Type B pancreatic cell (in vitro differentiated cells): Measurements from ENCODE around the gene COL9A2. TPM values are rescaled to one million over a fixed set of nuclear protein-coding genes. Genes with fewer than 3 reads are reported as not detected.

Experiments
- DNase-seq: peaks from one replicate; pipeline ENCODE4 v3.0.0; 2021; ENCODE audit warnings: mixed read lengths; ENCODE audit not compliant: unreplicated experiment; ENCODE audit errors: extremely low spot score
- H3K27ac Mint-ChIP-seq: 2 replicates; pipeline ENCODE4 v1.8.0; 2021; ENCODE audit warnings: mild to moderate bottlenecking, mixed read lengths
- H3K27me3 Mint-ChIP-seq: 2 replicates; pipeline ENCODE4 v1.8.0; 2021; ENCODE audit warnings: mixed read lengths
- H3K36me3 Mint-ChIP-seq: 2 replicates; pipeline ENCODE4 v1.8.0; 2021; ENCODE audit warnings: mixed read lengths
- H3K4me1 Mint-ChIP-seq: one replicate; pipeline ENCODE4 v1.8.0; 2021; ENCODE audit warnings: mixed read lengths; ENCODE audit not compliant: unreplicated experiment
- H3K4me3 Mint-ChIP-seq: 2 replicates; pipeline ENCODE4 v1.8.0; 2021; ENCODE audit warnings: mild to moderate bottlenecking, mixed read lengths
- H3K9me3 Mint-ChIP-seq: 2 replicates; pipeline ENCODE4 v1.8.0; 2021; ENCODE audit warnings: mixed read lengths
- total RNA-seq: library from RNA; stranded (reverse); gene quantifications from 2 replicates; pipeline ENCODE4 v1.2.1, GENCODE V29; 2021; ENCODE audit warnings: low replicate concordance
- TF ChIP-seq, protein P1 (sequence below): fragments of 200-600 bp; sonication (generic); conservative IDR thresholded peaks from 2 replicates; pipeline ENCODE4 v1.5.0; 2021; ENCODE audit warnings: antibody characterized with exemption, mild to moderate bottlenecking

COL9A2 gene
- total RNA-seq, 1 donor from 2014 or later, result 19.8 TPM

DNA sequence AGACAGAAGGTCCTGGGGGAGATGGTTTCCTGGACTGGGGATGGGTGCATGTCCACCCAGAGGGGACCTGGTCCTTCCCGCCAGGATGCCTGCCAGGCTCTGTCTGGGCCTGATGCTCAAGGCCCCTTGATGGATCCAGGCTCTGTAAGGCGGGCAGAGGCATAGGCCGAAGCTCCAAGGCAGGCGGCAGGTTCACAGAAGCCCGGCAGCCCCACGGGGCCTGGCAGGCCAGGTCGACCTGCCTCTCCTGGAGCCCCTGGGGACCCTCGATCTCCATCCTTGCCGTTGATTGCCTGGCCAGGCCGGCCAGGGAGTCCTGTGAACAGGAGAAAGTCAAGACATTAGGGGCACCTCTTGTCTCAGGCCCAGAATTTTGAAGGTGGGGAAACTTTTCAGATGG is 16.0 kb downstream of the COL9A2 start:
- H3K36me3 Mint-ChIP-seq, result no peaks in the 10 kb centered on the region
- no peaks in the 10 kb centered on the region for H3K27me3 Mint-ChIP-seq
- DNase-seq, result no peak
- H3K4me1 Mint-ChIP-seq, result no peaks in the 10 kb centered on the region
- no peaks in the 10 kb centered on the region for H3K9me3 Mint-ChIP-seq
- H3K27ac Mint-ChIP-seq, result no peak overlapping the region
- TF ChIP-seq, protein P1, sequence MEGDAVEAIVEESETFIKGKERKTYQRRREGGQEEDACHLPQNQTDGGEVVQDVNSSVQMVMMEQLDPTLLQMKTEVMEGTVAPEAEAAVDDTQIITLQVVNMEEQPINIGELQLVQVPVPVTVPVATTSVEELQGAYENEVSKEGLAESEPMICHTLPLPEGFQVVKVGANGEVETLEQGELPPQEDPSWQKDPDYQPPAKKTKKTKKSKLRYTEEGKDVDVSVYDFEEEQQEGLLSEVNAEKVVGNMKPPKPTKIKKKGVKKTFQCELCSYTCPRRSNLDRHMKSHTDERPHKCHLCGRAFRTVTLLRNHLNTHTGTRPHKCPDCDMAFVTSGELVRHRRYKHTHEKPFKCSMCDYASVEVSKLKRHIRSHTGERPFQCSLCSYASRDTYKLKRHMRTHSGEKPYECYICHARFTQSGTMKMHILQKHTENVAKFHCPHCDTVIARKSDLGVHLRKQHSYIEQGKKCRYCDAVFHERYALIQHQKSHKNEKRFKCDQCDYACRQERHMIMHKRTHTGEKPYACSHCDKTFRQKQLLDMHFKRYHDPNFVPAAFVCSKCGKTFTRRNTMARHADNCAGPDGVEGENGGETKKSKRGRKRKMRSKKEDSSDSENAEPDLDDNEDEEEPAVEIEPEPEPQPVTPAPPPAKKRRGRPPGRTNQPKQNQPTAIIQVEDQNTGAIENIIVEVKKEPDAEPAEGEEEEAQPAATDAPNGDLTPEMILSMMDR, result no peak
- H3K4me3 Mint-ChIP-seq, result no peak overlapping the region

DNA sequence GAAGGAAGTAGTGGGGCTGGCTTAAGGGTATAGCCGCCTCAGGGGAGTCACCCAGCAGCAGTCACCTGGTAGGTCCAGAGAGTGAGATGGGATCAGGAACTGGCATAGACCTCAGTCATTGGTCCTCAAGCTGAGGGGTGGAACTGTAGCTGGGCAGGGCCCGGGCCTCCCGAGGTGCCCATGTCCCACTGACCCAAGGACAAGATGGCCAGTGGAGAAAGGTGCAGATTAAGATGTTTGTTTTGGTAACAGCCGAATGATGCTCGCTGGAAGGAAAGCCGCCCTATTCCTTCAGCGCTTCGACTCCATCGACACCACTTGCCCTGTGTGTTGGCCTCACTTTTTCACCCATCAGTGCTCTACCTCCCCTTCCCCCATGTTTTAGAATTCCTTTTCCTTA is 16.4 kb downstream of the COL9A2 start:
- no peak for DNase-seq
- Mint-ChIP-seq H3K4me1 (no peaks in the 10 kb centered on the region), H3K27ac (no peak overlapping the region), H3K9me3 (no peaks in the 10 kb centered on the region), H3K4me3 (no peak overlapping the region), H3K36me3 (no peaks in the 10 kb centered on the region), H3K27me3 (no peaks in the 10 kb centered on the region)
- TF ChIP-seq, protein P1, result no peak

DNA sequence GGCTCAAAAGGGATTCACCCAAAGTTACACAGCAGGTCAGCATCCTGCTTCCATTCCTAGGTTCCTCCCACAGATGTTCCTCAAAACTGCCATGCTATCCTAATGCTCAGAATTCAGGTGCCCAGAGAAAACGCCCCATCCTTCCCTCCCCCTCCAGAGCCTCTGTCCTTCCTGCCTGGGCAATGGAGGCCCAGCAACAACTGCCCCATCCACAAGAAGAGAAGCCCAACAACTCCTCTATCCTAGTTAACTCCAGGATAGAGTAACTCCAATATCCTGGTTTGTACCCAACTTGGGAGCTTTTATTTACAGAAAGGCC is 16.9 kb downstream of the COL9A2 start:
- no peak for DNase-seq
- no peaks in the 10 kb centered on the region for H3K4me1 Mint-ChIP-seq
- H3K27me3 Mint-ChIP-seq, result no peaks in the 10 kb centered on the region
- no peaks in the 10 kb centered on the region for H3K9me3 Mint-ChIP-seq
- H3K27ac Mint-ChIP-seq, result no peak overlapping the region
- no peaks in the 10 kb centered on the region for H3K36me3 Mint-ChIP-seq
- TF ChIP-seq, protein P1, result no peak
- no peak overlapping the region for H3K4me3 Mint-ChIP-seq

DNA sequence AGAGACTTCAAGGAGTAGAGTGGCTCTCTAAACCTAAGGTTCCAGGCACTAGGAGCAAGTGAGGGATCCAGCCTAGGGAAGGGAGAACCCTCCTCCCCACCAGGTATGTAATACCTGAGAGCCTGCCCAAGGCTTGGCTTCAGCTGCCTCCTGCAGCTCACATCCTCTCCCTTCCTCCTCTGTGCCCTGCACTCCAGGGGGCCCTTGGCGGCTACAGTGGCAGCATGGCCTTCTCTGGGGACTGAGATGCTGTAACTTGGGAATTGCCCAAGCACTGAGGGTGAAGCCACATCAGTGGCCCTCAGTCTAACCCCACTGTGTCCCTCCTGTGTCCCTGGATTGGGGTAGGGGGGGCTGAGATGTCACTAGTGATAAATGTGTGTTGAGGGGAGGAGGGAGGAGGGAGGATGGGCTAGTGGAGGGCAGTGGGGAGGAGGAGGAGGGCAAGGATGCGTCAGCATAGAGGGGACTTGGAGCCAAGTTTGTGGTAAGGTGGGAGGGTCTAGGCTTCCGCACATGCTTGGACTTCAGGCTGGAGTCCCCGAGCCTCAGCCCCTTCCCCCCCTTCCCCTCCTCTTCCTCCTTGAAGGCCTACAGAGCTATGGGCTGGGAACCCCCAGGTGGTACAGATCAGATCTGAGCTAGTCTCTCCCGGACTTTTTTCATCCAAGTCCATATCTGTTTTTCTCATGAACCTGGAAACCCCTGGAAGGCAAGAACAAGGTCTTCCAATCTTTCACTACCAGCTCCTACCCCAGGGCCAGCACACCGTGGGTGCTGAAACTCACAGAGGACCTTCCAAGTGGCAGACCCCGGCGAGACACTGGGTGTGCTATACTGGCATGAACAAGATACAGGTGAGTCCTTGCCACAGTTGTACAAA is 17.5 kb downstream of the COL9A2 start:
- Mint-ChIP-seq H3K4me3 (no peak overlapping the region), H3K27me3 (no peaks in the 10 kb centered on the region), H3K9me3 (no peaks in the 10 kb centered on the region), H3K36me3 (no peaks in the 10 kb centered on the region), H3K4me1 (no peaks in the 10 kb centered on the region), H3K27ac (no peak overlapping the region)
- DNase-seq, result no peak
- TF ChIP-seq, protein P1, result no peak

DNA sequence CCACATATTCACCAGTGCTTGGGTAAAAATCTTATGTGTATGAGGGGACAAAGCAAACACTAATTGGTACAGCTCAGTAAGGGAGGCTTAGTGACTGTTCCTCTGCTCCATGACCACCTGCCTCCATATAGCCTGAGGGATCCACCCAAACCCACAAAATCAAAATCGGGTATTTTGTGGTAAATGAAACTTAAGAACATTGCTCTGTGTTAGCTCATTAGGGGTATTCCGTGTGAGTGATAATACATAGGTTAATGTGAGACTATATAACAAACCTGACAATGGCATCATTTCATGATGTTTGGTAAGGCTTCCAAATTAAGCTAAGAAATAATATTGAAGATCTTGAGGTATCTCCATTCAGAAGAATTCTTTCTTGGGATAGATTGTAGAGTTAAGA is 25.8 kb downstream of the COL9A2 start:
- no peak overlapping the region for H3K4me3 Mint-ChIP-seq
- H3K27me3 Mint-ChIP-seq, result no peaks in the 10 kb centered on the region
- no peaks in the 10 kb centered on the region for H3K4me1 Mint-ChIP-seq
- peaks cover 30% of the 10 kb centered on the region for H3K36me3 Mint-ChIP-seq
- H3K27ac Mint-ChIP-seq, result no peak overlapping the region
- no peak for DNase-seq
- TF ChIP-seq, protein P1, result no peak
- H3K9me3 Mint-ChIP-seq, result no peaks in the 10 kb centered on the region
